PC-9 (cell line): ENCODE results near the gene PSMC4. TPM values are rescaled to one million over a fixed set of nuclear protein-coding genes. Genes with fewer than 3 reads are reported as not detected.

Experiments used
- BruUV-seq: library from RNA; stranded (reverse); fragments of 400-500 nt; replicated peaks from 2 replicates; lab custom pipeline; 2021; lab: Mats Ljungman, UMichigan
- CTCF ChIA-PET: fragments of 300-600 bp; sonication (Branson Sonifier 250); formaldehyde crosslinking; loops from one replicate; lab custom pipeline; 2022; ENCODE audit warnings: antibody characterized with exemption; lab: Charles Lee
- POLR2A ChIA-PET: fragments of 300-600 bp; sonication (Branson Sonifier 250); formaldehyde crosslinking; loops from one replicate; lab custom pipeline; 2022; ENCODE audit warnings: antibody characterized with exemption; ENCODE audit not compliant: unreplicated experiment; lab: Charles Lee
- DNase-seq, 2 experiments: peaks; one replicate each; pipeline versions ENCODE4 v3.0.0 to v3.0.0-alpha.2; 2015 to 2022; ENCODE audit warnings: mixed read lengths in 1 of 2
- H2AFZ ChIP-seq: fragments of 200-600 bp; sonication (generic); 2 replicates; pipeline ENCODE4 v1.8.1; 2017; ENCODE audit warnings: antibody characterized with exemption
- H3F3A ChIP-seq: fragments of 200-600 bp; sonication (generic); 2 replicates; pipeline ENCODE4 v1.8.1; 2017; ENCODE audit warnings: antibody characterized with exemption, mild to moderate bottlenecking, low read depth; ENCODE audit not compliant: insufficient read depth
- H3K27ac ChIP-seq: fragments of 200-600 bp; sonication (generic); 2 replicates; pipeline ENCODE4 v1.6.1; 2016; ENCODE audit warnings: mixed run types
- H3K27me3 ChIP-seq: fragments of 200-600 bp; sonication (generic); 2 replicates; pipeline ENCODE4 v1.6.1; 2016; ENCODE audit warnings: low read depth, mixed run types; ENCODE audit not compliant: insufficient read depth
- H3K36me3 ChIP-seq: fragments of 200-600 bp; sonication (generic); 2 replicates; pipeline ENCODE4 v1.6.1; 2016; ENCODE audit warnings: low read depth, mixed run types
- H3K4me1 ChIP-seq: fragments of 200-600 bp; sonication (generic); replicated peaks from 2 replicates; pipeline ENCODE4 v1.6.1; 2016; ENCODE audit warnings: mixed run types; ENCODE audit not compliant: insufficient read depth
- H3K4me2 ChIP-seq: fragments of 200-600 bp; sonication (generic); 2 replicates; pipeline ENCODE4 v1.6.1; 2017; ENCODE audit warnings: mixed run types
- H3K4me3 ChIP-seq: fragments of 200-600 bp; sonication (generic); 2 replicates; pipeline ENCODE4 v1.6.1; 2016; ENCODE audit warnings: mixed run types
- H3K79me2 ChIP-seq: fragments of 200-600 bp; sonication (generic); 2 replicates; pipeline ENCODE4 v1.6.1; 2017; ENCODE audit warnings: low read depth, mixed run types
- H3K9me2 ChIP-seq: fragments of 200-600 bp; sonication (generic); 2 replicates; pipeline ENCODE4 v1.8.1; 2017; ENCODE audit warnings: mild to moderate bottlenecking; ENCODE audit not compliant: insufficient read depth
- H3K9me3 ChIP-seq: fragments of 200-600 bp; sonication (generic); 2 replicates; pipeline ENCODE4 v1.8.1; 2016; ENCODE audit warnings: low read depth; ENCODE audit not compliant: insufficient read depth
- H4K20me1 ChIP-seq: fragments of 200-600 bp; sonication (generic); 2 replicates; pipeline ENCODE4 v1.8.1; 2017; ENCODE audit not compliant: insufficient read depth
- CTCF ChIP-seq: fragments of 200-600 bp; sonication (generic); conservative IDR thresholded peaks from 2 replicates; pipeline ENCODE4 v1.6.1; 2017; ENCODE audit warnings: mixed run types, antibody characterized with exemption, mild to moderate bottlenecking, moderate library complexity
- EZH2 ChIP-seq: fragments of 200-600 bp; sonication (generic); IDR thresholded peaks from 2 replicates; pipeline ENCODE4 v1.8.0; 2017; ENCODE audit warnings: antibody characterized with exemption, low read depth
- intact Hi-C: fragments of 100-400 bp; cut with micrococcal nuclease; formaldehyde crosslinking; loops from one replicate; pipeline ENCODE4 v1.10.0; 2022; ENCODE audit not compliant: unreplicated experiment
- total RNA-seq: library from RNA; stranded (reverse); gene quantifications from 2 replicates; pipeline ENCODE4 v1.2.3, GENCODE V29; 2021

The PSMC4 gene
- total RNA-seq, 1 experiment from 2014 or later = 110 TPM

DNA sequence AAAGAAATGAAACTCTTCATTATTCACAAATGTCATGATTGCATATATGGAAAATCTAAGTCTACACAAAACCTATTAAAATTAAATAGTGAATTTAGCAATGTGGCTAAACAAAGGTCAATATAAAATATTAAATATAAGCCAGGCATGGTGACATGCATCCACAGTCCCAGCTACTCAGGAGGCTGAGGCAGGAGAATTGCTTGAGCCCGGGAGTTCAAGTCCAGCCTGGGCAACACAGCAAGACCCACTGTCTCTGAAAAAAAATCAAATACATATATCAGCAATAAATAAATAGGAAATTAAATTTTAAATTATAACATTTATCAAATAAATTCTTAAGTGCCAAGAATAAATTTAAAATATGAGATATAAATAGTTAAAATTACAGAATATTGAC lies 11.9 kb downstream of the PSMC4 start:
- H3K27ac ChIP-seq = no peak overlapping the region
- no peaks in the 10 kb centered on the region for H3K27me3 ChIP-seq
- no peaks in the 10 kb centered on the region for H3K4me1 ChIP-seq
- H3K9me3 ChIP-seq = peaks cover 23% of the 10 kb centered on the region
- no peak overlapping the region for H3K4me3 ChIP-seq
- no peaks in the 10 kb centered on the region for H3K9me2 ChIP-seq
- H4K20me1 ChIP-seq = peaks cover 5% of the 10 kb centered on the region; the same call in 1 of the 2 replicates
- BruUV-seq = no TSS peak
- TF ChIP-seq CTCF = no peak
- no peak for TF ChIP-seq EZH2
- no peaks in the 10 kb centered on the region for H3K79me2 ChIP-seq
- peaks cover 16% of the 10 kb centered on the region for H3F3A ChIP-seq
- H3K36me3 ChIP-seq = peaks cover 19% of the 10 kb centered on the region
- no peak overlapping the region for H2AFZ ChIP-seq
- intact Hi-C loops = no loop called here
- no peak for DNase-seq
- H3K4me2 ChIP-seq = no peak overlapping the region
- ChIA-PET POLR2A (no interaction called here), CTCF (no interaction called here)

- H3K4me3 ChIP-seq = no peak overlapping the region
- H3K9me2 ChIP-seq = no peaks in the 10 kb centered on the region
- H2AFZ ChIP-seq = no peak overlapping the region
- no peak overlapping the region for H3K27ac ChIP-seq
- intact Hi-C loops = no loop called here
- peaks cover 19% of the 10 kb centered on the region for H3K36me3 ChIP-seq
- peaks cover 5% of the 10 kb centered on the region; the same call in 1 of the 2 replicates for H4K20me1 ChIP-seq
- TF ChIP-seq CTCF = no peak
- no peak for TF ChIP-seq EZH2
- CTCF ChIA-PET = no interaction called here
- peaks cover 16% of the 10 kb centered on the region for H3F3A ChIP-seq
- no peaks in the 10 kb centered on the region for H3K4me1 ChIP-seq
- no peak for DNase-seq
- H3K27me3 ChIP-seq = no peaks in the 10 kb centered on the region
- H3K9me3 ChIP-seq = peaks cover 24% of the 10 kb centered on the region
- no peaks in the 10 kb centered on the region for H3K79me2 ChIP-seq
- no TSS peak for BruUV-seq
- no peak overlapping the region for H3K4me2 ChIP-seq
- POLR2A ChIA-PET = no interaction called here
Observed at GRCh38 chr19:39983695-39984300, 12.8 kb downstream of the PSMC4 start.

GRCh38 chr19:39986643-39987042 lies 15.7 kb downstream of the PSMC4 start:
- H4K20me1 ChIP-seq = peaks cover 5% of the 10 kb centered on the region; the same call in 1 of the 2 replicates
- peaks cover 14% of the 10 kb centered on the region for H3K36me3 ChIP-seq
- peaks cover 16% of the 10 kb centered on the region for H3F3A ChIP-seq
- no peak overlapping the region for H3K4me3 ChIP-seq
- H3K79me2 ChIP-seq = no peaks in the 10 kb centered on the region
- H2AFZ ChIP-seq = no peak overlapping the region
- no peaks in the 10 kb centered on the region for H3K9me2 ChIP-seq
- peaks cover 24% of the 10 kb centered on the region for H3K9me3 ChIP-seq
- no peaks in the 10 kb centered on the region for H3K4me1 ChIP-seq
- ChIA-PET POLR2A (no interaction called here), CTCF (no interaction called here)
- H3K27ac ChIP-seq = no peak overlapping the region
- H3K4me2 ChIP-seq = no peak overlapping the region
- BruUV-seq = no TSS peak
- intact Hi-C loops = no loop called here
- DNase-seq = no peak
- H3K27me3 ChIP-seq = no peaks in the 10 kb centered on the region
- TF ChIP-seq CTCF (no peak), EZH2 (no peak)
